Effector memory CD8-positive, alpha-beta T cell (primary cell): ENCODE results near the gene TCL1A.
"Not testable (repeated sequence)": the region's sequence is repeated elsewhere in the genome, so short reads cannot be mapped to it uniquely, and the experiment has no call there.

Experiments used
- ATAC-seq: fragments of 150-1000 bp; cut with Tn5 transposase; replicated peaks from 2 replicates; pipeline ENCODE4 v1.10.0; 2021; ENCODE audit warnings: mild to moderate bottlenecking, moderate library complexity
- DNase-seq, 3 experiments: peaks; one replicate each; pipeline ENCODE4 v3.0.0; 2021
- H3K27ac Mint-ChIP-seq, 2 donors: one replicate each; pipeline ENCODE4 v1.8.0; 2022; ENCODE audit warnings: mild to moderate bottlenecking in 2 of 2, mixed read lengths in 2 of 2, moderate library complexity in 2 of 2
- H3K27me3 Mint-ChIP-seq, 2 donors: one replicate each; pipeline ENCODE4 v1.8.0; 2022; ENCODE audit warnings: mixed read lengths in 2 of 2
- H3K36me3 Mint-ChIP-seq: one replicate; pipeline ENCODE4 v1.8.0; 2022; ENCODE audit warnings: mild to moderate bottlenecking, moderate library complexity, mixed read lengths; ENCODE audit not compliant: insufficient read depth
- H3K4me1 Mint-ChIP-seq, 2 donors: one replicate each; pipeline ENCODE4 v1.8.0; 2022; ENCODE audit warnings: low read depth in 2 of 2, mixed read lengths in 2 of 2
- H3K4me3 Mint-ChIP-seq, 2 donors: one replicate each; pipeline ENCODE4 v1.8.0; 2022; ENCODE audit warnings: mild to moderate bottlenecking in 2 of 2, mixed read lengths in 2 of 2, moderate library complexity in 2 of 2
- H3K9me3 Mint-ChIP-seq, 2 donors: one replicate each; pipeline ENCODE4 v1.8.0; 2022; ENCODE audit warnings: mixed read lengths in 2 of 2

The TCL1A gene

DNA sequence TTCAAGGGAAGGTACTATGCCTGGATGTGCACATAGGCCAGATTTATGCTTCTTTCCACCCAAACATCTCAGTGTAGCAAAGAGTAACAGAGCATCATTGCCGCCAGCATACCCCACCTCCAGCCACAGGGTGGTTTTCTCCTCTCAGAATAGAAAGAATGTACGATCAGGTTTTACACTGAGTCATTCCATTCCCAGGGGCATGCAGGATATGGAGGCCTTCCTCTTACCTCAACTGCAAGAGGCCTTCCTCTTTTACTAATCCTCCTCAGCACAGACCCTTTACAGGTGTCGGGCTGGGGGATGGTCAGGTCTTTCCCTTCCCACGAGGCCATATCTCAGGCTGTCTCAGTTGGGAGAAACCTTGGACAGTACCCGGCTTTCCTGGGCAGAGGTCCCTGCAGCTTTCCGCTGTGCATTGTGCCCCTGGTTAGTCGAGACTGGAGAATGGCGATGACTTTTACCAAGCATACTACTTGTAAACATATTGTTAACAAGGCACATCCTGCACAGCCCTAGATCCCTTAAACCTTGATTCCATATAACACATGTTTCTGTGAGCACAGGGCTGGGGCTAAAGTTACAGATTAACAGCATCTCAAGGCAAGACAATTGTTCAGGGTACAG, 15.6 kb upstream of the TCL1A start:
- not testable (repeated sequence) for H3K36me3 Mint-ChIP-seq, H3K27ac Mint-ChIP-seq, H3K9me3 Mint-ChIP-seq, H3K4me1 Mint-ChIP-seq, DNase-seq, ATAC-seq, H3K4me3 Mint-ChIP-seq
- H3K27me3 Mint-ChIP-seq, result peaks cover 70 to 84% of the 10 kb centered on the region in 2 donors

DNA sequence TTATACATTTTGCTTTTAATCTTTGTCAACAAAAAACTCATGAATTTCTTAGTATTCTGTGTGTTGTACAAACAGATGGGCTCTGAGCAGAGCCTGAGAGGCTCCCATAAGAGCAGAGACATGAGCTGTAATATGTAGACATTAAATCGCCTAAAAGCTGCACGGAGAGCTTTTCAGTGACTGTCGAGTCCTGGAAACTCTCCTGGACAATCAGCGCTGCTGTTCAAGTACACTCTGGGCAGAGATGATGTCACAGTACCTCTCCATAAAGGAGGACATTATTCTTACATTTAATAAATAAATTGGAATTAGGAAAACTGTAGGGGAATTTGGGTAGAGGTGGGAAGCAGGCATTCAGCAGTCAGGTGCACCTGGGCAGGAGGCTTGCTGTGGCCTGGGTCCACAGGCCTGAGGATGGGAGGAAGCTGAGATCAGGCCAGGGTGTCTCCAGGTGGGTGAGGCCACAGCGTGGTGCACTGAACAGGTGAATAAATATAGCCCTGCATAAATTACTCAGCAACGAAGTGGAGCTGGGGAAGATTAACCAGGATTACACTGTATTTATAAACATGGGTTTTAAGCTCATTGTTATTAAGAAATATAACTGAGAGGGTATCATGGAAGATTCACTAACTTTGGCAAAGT, 13.3 kb upstream of the TCL1A start:
- H3K4me1 Mint-ChIP-seq, result no peaks in the 10 kb centered on the region
- H3K9me3 Mint-ChIP-seq, result peaks cover 0 to 11% of the 10 kb centered on the region in 2 donors
- H3K4me3 Mint-ChIP-seq, result no peak overlapping the region
- ATAC-seq (no peak), DNase-seq (no peak)
- no peaks in the 10 kb centered on the region for H3K36me3 Mint-ChIP-seq
- peaks cover 70 to 87% of the 10 kb centered on the region in 2 donors for H3K27me3 Mint-ChIP-seq
- no peak overlapping the region for H3K27ac Mint-ChIP-seq

DNA sequence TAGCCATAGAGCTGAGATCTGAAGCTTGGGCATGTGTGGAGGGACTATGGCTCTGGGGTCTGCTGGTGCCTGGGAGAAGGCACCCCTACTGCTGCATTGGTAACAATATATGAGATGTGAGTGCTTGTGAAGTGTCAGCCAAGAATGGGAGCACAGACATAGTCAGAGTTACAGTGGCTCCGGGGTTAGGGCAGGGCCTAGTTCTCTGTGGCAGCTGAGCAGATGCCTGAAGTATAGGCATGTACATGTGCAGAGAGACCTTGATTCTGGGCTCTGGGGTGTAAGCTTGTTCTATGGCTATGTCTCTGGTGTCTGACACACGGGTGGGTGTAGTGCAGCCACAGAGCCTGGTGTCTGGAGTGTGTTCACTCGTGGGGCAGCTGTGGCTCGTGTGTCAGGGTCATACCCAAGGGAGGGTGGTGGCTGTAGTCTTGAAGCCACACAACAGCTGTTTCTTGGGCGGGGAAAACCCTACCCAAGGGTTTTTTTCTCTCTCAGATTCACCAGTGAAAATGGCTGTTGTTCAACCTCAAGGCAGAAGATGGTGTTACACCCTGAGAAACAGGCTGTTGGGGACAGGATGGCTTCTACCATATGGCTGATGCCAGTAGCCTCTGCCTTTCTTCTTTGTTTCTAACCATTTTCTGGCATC, 11.9 kb upstream of the TCL1A start:
- peaks cover 0 to 11% of the 10 kb centered on the region in 2 donors for H3K9me3 Mint-ChIP-seq
- no peaks in the 10 kb centered on the region for H3K36me3 Mint-ChIP-seq
- H3K4me1 Mint-ChIP-seq, result no peaks in the 10 kb centered on the region
- H3K4me3 Mint-ChIP-seq, result no peak overlapping the region
- no peak for ATAC-seq
- no peak overlapping the region for H3K27ac Mint-ChIP-seq
- H3K27me3 Mint-ChIP-seq, result peaks cover 68 to 85% of the 10 kb centered on the region in 2 donors
- no peak for DNase-seq

DNA sequence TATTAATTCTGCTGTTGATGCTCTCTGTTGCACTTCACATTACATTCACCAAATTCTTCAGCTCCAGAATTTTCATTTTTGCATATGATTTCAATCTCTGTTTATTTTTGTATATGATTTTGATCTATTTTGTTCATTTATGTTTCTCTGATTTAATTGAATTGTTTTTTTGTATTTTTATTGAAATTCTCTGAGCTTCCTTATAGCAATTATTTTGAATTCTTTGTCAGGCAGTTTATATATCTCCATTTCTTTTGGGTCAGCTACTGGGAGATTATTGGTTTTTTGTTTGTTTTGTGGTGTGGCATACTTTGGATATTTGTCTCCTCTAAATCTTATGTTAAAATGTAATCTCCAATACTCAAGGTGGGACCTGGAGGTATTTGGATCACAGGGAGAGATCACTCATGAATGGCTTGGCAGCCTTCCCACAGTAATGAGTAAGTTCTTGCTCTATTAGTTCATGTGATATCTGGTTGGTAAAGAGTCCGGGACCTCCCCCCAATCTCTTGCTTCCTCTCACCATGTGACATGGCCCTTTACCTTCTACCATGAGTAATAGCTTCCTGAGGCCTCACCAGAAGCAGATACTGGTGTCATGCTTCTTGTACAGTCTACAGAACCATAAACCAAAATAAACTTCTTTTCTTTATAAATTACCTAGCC, 8.7 kb upstream of the TCL1A start:
- no peak overlapping the region for H3K4me3 Mint-ChIP-seq
- peaks cover 42 to 58% of the 10 kb centered on the region in 2 donors for H3K27me3 Mint-ChIP-seq
- no peak for DNase-seq
- ATAC-seq, result no peak
- H3K9me3 Mint-ChIP-seq, result peaks cover 0 to 11% of the 10 kb centered on the region in 2 donors
- H3K4me1 Mint-ChIP-seq, result no peaks in the 10 kb centered on the region
- no peak overlapping the region for H3K27ac Mint-ChIP-seq
- no peaks in the 10 kb centered on the region for H3K36me3 Mint-ChIP-seq

DNA sequence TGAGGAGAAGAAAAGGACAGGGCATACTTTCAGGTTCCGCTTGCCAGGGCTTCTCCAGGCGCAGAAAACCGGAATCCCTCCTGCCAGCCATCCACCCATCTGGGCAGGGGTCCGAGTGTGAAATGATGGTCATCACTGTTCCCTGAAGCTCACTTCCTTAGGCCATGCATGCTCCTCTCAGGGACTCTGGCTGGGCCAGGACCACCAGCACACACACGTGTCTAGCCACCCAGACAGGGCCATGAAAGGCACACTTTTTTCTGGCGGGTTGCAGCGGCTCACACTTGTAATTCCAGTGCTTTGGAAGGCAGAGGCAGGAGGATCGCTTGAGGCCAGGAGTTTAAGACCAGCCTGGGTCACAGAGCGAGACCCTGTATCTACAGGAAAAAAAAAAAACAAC, 1.5 kb downstream of the TCL1A start:
- Mint-ChIP-seq H3K27ac (no peak overlapping the region), H3K36me3 (peaks cover 3% of the 10 kb centered on the region), H3K4me1 (no peaks in the 10 kb centered on the region), H3K4me3 (no peak overlapping the region), H3K27me3 (peaks cover 27 to 60% of the 10 kb centered on the region in 2 donors), H3K9me3 (no peaks in the 10 kb centered on the region)
- DNase-seq (no peak), ATAC-seq (no peak)

DNA sequence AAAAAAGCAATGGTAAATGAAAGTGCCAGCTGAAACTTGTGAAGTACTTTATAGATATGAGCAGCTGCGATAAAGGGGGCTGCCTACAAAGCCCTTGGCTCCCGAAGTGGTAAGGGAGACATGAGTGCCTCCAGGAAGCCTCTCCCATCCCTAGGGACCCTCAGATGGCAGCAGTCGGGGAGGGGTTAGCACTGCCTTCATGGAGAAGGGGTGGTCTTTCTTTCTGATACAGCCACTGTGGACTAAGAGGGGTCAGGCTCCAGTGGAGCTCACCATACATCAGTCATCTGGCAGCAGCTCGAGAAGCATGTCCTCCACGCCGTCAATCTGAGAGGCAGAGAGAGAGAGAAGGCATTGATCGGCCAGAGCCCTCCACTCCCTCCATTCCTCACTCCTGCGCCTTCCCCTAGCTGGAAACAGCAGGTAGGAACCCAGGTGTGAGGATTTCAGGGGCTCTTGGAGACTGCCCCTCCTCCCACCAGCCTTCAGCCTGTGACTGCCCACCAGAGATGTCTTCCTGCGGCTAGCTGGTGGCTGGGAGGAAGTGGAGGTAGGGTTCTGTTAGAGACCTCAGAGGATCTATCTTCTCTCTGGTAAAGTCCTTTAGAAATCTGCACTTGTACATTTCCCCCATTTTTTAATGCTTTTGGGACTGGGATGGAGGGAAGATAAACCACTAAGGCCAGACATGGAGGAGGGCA, 2.3 kb downstream of the TCL1A start:
- DNase-seq (no peak), ATAC-seq (no peak)
- no peak overlapping the region for H3K4me3 Mint-ChIP-seq
- peaks cover 3% of the 10 kb centered on the region for H3K36me3 Mint-ChIP-seq
- H3K27me3 Mint-ChIP-seq, result peaks cover 32 to 67% of the 10 kb centered on the region in 2 donors
- no peak overlapping the region for H3K27ac Mint-ChIP-seq
- no peaks in the 10 kb centered on the region for H3K9me3 Mint-ChIP-seq
- no peaks in the 10 kb centered on the region for H3K4me1 Mint-ChIP-seq

DNA sequence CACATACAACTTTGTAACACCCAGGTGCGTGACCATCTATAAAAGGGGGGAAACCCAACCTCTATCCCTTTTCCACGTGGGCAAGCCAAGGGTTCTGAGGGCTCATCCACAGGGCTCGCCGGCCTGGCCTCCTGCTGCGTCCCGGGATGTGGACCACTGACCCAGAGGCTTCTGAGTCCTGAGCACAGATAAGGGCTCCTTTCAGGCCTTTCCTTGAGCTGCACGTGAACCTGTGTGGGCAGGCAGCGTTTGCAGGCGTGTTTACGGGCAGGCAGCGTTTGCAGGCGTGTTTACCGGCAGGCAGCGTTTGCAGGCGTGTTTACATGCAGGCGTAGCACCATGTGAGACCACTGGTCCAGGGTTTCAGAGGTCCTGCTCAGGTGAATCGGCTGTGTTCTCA, 3.8 kb downstream of the TCL1A start:
- DNase-seq (no peak), ATAC-seq (no peak)
- Mint-ChIP-seq H3K27me3 (peaks cover 45 to 76% of the 10 kb centered on the region in 2 donors), H3K36me3 (peaks cover 3% of the 10 kb centered on the region), H3K4me1 (no peaks in the 10 kb centered on the region), H3K4me3 (no peak overlapping the region), H3K27ac (no peak overlapping the region), H3K9me3 (no peaks in the 10 kb centered on the region)

DNA sequence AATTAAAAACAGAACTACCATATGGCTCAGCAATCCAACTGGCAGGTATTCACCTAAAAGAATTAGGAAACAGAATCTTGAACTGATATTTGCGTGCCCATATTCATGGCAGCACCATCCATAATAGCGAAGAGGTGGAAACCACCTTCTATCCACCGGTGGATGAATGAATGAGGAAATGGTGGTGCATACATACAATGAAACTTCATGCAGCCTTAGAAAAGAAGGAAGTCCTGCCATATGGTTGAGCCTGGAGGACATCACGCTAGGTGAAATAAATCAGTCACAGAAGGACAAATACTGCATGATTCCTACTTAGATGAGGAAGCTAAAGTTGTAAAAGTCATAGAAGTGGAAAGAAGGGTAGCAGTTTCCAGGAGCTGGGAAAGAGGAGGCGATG, 6.6 kb downstream of the TCL1A start:
- no peaks in the 10 kb centered on the region for H3K9me3 Mint-ChIP-seq
- H3K27me3 Mint-ChIP-seq, result peaks cover 59 to 75% of the 10 kb centered on the region in 2 donors
- H3K4me3 Mint-ChIP-seq, result no peak overlapping the region
- H3K4me1 Mint-ChIP-seq, result no peaks in the 10 kb centered on the region
- H3K36me3 Mint-ChIP-seq, result peaks cover under 1% of the 10 kb centered on the region
- ATAC-seq (no peak), DNase-seq (no peak)
- no peak overlapping the region for H3K27ac Mint-ChIP-seq

DNA sequence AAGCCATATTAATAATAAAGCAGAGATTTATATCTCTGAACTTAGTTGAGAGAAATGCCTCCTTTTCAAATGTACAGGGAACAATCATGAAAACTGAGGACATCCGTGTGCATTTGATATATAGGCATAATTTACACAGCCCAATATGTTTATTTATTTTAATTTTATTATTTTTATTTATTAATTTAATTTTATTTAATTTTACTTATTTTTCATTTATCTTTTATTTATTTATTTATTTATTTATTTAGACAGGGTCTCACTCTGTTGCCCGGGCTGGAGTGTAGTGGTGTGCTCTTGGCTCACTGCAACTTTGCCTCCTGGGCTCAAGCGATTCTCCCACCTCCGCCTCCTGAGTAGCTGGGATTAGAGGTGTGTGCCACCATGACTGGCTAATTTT, 8.4 kb downstream of the TCL1A start:
- no peak overlapping the region for H3K27ac Mint-ChIP-seq

DNA sequence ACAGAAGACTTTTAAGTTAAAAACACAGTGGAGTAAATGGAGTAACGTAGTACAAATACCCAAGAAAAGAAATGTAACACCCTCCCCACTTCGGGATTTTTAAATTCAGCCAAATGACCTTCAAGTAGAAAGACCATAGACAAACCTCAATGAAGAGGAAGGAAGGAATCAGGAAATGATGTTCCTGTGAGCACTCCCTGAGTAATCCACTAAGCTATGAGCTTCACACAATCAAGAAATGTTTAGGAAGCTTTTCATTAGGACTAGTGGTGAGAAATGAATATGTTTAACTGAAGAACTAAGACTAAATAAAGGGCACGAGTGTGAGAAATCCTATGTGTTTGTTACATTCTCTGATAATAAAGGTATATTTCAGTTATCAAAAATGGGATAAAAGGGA, 10.1 kb downstream of the TCL1A start:
- Mint-ChIP-seq H3K27me3 (peaks cover 70 to 71% of the 10 kb centered on the region in 2 donors), H3K9me3 (no peaks in the 10 kb centered on the region), H3K27ac (no peak overlapping the region), H3K4me3 (no peak overlapping the region), H3K36me3 (no peaks in the 10 kb centered on the region), H3K4me1 (no peaks in the 10 kb centered on the region)
- DNase-seq, result no peak
- no peak for ATAC-seq

More for the DNA sequence above, 8.4 kb downstream of the TCL1A start:
- ATAC-seq (no peak), DNase-seq (no peak)
- Mint-ChIP-seq H3K4me1 (no peaks in the 10 kb centered on the region), H3K4me3 (no peak overlapping the region), H3K27me3 (peaks cover 65 to 73% of the 10 kb centered on the region in 2 donors), H3K9me3 (no peaks in the 10 kb centered on the region), H3K36me3 (no peaks in the 10 kb centered on the region)

DNA sequence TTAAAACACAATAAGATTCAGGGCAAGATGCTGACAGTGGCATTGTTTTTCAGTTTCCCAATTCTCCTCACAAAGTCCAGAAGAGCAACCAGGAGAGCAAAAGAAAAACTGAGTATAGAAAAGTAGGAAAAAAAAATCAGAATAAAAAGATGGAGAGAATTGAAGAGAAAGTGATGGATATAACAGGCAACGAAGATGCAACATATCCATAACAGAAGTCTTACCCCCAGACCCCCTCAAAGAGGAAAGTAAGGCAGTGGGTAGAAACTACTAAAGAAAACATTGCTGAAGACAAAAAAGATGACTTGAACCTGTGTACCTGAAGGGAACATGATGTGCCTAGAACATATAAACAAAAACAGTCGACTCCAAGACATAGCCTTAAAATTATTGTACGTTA, 10.6 kb downstream of the TCL1A start:
- no peak for DNase-seq
- Mint-ChIP-seq H3K4me3 (no peak overlapping the region), H3K9me3 (no peaks in the 10 kb centered on the region), H3K36me3 (no peaks in the 10 kb centered on the region), H3K27ac (no peak overlapping the region), H3K27me3 (peaks cover 65 to 73% of the 10 kb centered on the region in 2 donors), H3K4me1 (no peaks in the 10 kb centered on the region)
- no peak for ATAC-seq

DNA sequence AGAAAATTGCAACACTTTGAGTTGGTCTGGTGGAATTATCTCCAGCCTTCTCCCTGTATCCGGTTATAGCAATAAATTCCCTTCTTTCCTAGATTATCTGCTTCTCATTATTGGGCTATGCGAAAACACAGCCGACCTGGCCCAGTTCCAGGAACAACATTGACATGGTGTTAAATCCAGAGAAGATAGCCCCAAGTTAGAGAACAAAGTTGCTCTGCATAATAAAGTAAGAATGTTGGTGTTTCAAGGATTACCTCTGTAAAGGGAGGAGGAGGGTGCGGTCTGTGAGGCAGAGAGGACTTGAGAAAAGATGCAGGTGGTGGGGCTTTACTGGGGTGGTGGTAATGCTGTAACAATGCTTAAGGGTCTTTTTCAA, 12.1 kb downstream of the TCL1A start:
- H3K4me3 Mint-ChIP-seq, result no peak overlapping the region
- no peak overlapping the region for H3K27ac Mint-ChIP-seq
- no peaks in the 10 kb centered on the region for H3K36me3 Mint-ChIP-seq
- ATAC-seq, result no peak
- no peaks in the 10 kb centered on the region for H3K9me3 Mint-ChIP-seq
- peaks cover 55 to 81% of the 10 kb centered on the region in 2 donors for H3K27me3 Mint-ChIP-seq
- no peaks in the 10 kb centered on the region for H3K4me1 Mint-ChIP-seq
- DNase-seq, result no peak

DNA sequence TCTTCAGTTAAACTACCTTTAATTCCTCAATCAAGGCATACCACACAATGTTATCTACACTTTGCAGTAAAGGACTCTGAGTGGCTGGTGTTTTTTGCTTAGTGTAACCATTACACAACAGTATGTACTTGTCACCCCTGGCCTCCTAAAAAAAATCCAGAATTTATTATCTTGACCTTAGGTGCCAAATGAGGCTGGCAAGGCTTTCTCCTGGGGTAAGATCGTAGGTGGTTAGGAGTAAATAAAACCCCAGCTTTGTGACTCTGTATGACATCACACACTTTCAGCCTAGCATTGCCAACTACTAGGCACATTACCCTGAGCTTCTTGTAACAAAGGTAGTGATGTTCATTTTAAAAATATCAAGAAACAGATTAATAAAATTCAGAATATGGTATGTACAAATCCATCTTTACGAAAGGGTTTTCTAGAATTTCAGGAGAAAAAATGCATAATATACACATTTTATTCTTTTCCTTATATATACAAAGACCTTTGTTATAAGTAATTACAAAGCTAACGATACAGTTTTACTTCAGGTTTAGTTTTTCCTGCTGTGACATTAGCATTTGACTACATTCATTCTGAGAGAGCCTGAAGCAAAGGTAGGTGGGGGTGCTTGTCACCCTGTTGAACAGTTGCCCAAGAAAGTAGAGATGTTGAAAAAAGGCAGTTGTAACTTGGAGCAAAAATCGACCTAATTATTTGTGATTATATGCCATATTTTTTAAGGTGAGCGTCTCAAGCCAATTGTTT, 13.5 kb downstream of the TCL1A start:
- no peaks in the 10 kb centered on the region for H3K9me3 Mint-ChIP-seq
- no peak overlapping the region for H3K4me3 Mint-ChIP-seq
- H3K4me1 Mint-ChIP-seq, result no peaks in the 10 kb centered on the region
- no peaks in the 10 kb centered on the region for H3K36me3 Mint-ChIP-seq
- ATAC-seq, result no peak
- H3K27me3 Mint-ChIP-seq, result peaks cover 51 to 81% of the 10 kb centered on the region in 2 donors
- H3K27ac Mint-ChIP-seq, result no peak overlapping the region
- DNase-seq, result no peak
